IMR-90 (cell line): ENCODE measurements around the gene SOX8. TPM values are rescaled to one million over a fixed set of nuclear protein-coding genes. Genes with fewer than 3 reads are reported as not detected.

Experiments
- ATAC-seq: fragments of 200-7000 bp; cut with Tn5 transposase; 2 replicates; pipeline ENCODE4 v1.9.1; 2020; ENCODE audit warnings: low read depth, mild to moderate bottlenecking, moderate library complexity
- BruUV-seq: library from RNA; stranded (reverse); fragments of 400-500 nt; replicated peaks from 2 replicates; lab custom pipeline; 2021; lab: Mats Ljungman, UMichigan
- CTCF ChIA-PET: fragments of 300-600 bp; formaldehyde crosslinking; extraction: SDS; loops from one replicate; lab custom pipeline; 2021; ENCODE audit warnings: antibody characterized with exemption; lab: Yijun Ruan, JAX
- POLR2A ChIA-PET: fragments of 300-600 bp; sonication (Branson Sonifier 250); formaldehyde crosslinking; loops from one replicate; lab custom pipeline; 2022; ENCODE audit warnings: antibody characterized with exemption; ENCODE audit not compliant: unreplicated experiment; lab: Charles Lee
- DNase-seq: peaks from one replicate; pipeline ENCODE4 v3.0.0; 2013
- H2AFZ ChIP-seq: replicated peaks from 2 replicates; pipeline ENCODE3; 2013; ENCODE audit warnings: low read length, mild to moderate bottlenecking; ENCODE audit not compliant: poor library complexity
- H2AK5ac ChIP-seq: 2 replicates; pipeline ENCODE4 v1.6.1; 2013; ENCODE audit warnings: low read depth, low read length, inconsistent platforms
- H2AK9ac ChIP-seq: replicated peaks from 2 replicates; pipeline ENCODE3; 2013; ENCODE audit warnings: mild to moderate bottlenecking, low read depth, low read length, moderate library complexity; ENCODE audit not compliant: poor library complexity
- H2BK120ac ChIP-seq: 2 replicates; pipeline ENCODE4 v1.6.1; 2013; ENCODE audit warnings: low read depth, low read length, inconsistent platforms
- H2BK15ac ChIP-seq: 3 replicates; pipeline ENCODE4 v1.6.1; 2013; ENCODE audit warnings: low read depth, low read length, inconsistent platforms
- H2BK20ac ChIP-seq: 2 replicates; pipeline ENCODE4 v1.6.1; 2013; ENCODE audit warnings: low read depth, mild to moderate bottlenecking, inconsistent platforms, low read length, moderate library complexity
- H2BK5ac ChIP-seq: 2 replicates; pipeline ENCODE4 v1.6.1; 2013; ENCODE audit warnings: mild to moderate bottlenecking, low read depth, low read length, inconsistent platforms; ENCODE audit not compliant: poor library complexity, severe bottlenecking
- H3K14ac ChIP-seq: replicated peaks from 2 replicates; pipeline ENCODE4 v1.6.1; 2013; ENCODE audit warnings: low read depth, low read length, inconsistent platforms
- H3K18ac ChIP-seq: 2 replicates; pipeline ENCODE4 v1.6.1; 2013; ENCODE audit warnings: low read depth, low read length, control low read depth
- H3K23ac ChIP-seq: 2 replicates; pipeline ENCODE4 v1.6.1; 2013; ENCODE audit warnings: low read depth, low read length, inconsistent platforms
- H3K27ac ChIP-seq: 2 replicates; pipeline ENCODE4 v1.5.1; 2013; ENCODE audit warnings: mild to moderate bottlenecking, control low read depth, low read length; ENCODE audit not compliant: insufficient read depth
- H3K27me3 ChIP-seq: 2 replicates; pipeline ENCODE4 v1.6.1; 2013; ENCODE audit warnings: low read length; ENCODE audit not compliant: control insufficient read depth, insufficient read depth
- H3K36me3 ChIP-seq: 2 replicates; pipeline ENCODE4 v1.6.1; 2013; ENCODE audit warnings: low read length, mixed read lengths; ENCODE audit not compliant: control insufficient read depth, insufficient read depth
- H3K4ac ChIP-seq: 2 replicates; pipeline ENCODE4 v1.6.1; 2013; ENCODE audit warnings: low read depth, low read length, inconsistent platforms
- H3K4me1 ChIP-seq: 2 replicates; pipeline ENCODE4 v1.6.1; 2013; ENCODE audit warnings: low read length, mixed read lengths; ENCODE audit not compliant: control insufficient read depth, insufficient read depth
- H3K4me2 ChIP-seq: 2 replicates; pipeline ENCODE4 v1.6.1; 2013; ENCODE audit warnings: low read depth, mild to moderate bottlenecking, control low read depth, low read length, moderate library complexity
- H3K4me3 ChIP-seq: 2 replicates; pipeline ENCODE4 v1.5.1; 2013; ENCODE audit warnings: low read depth, mild to moderate bottlenecking, control low read depth, low read length, moderate library complexity; ENCODE audit not compliant: insufficient read depth
- H3K56ac ChIP-seq: 2 replicates; pipeline ENCODE4 v1.6.1; 2013; ENCODE audit warnings: low read length, inconsistent platforms; ENCODE audit not compliant: insufficient read depth; ENCODE audit errors: extremely low read depth
- H3K79me1 ChIP-seq, 2 experiments: 2 replicates each; pipeline ENCODE4 v1.6.1; 2013; ENCODE audit warnings: low read length in 2 of 2, inconsistent platforms in 1 of 2, low read depth in 1 of 2
- H3K9ac ChIP-seq: 2 replicates; pipeline ENCODE4 v1.6.1; 2013; ENCODE audit warnings: low read depth, low read length, control low read depth
- H3K9me1 ChIP-seq: 2 replicates; pipeline ENCODE4 v1.6.1; 2013; ENCODE audit warnings: low read length, inconsistent platforms; ENCODE audit not compliant: insufficient read depth
- H3K9me3 ChIP-seq: 2 replicates; pipeline ENCODE4 v1.6.1; 2013; ENCODE audit warnings: low read length; ENCODE audit not compliant: control insufficient read depth, insufficient read depth
- H4K20me1 ChIP-seq: 2 replicates; pipeline ENCODE4 v1.6.1; 2013; ENCODE audit warnings: low read length, inconsistent platforms; ENCODE audit not compliant: insufficient read depth
- H4K5ac ChIP-seq: 2 replicates; pipeline ENCODE4 v1.6.1; 2013; ENCODE audit warnings: mild to moderate bottlenecking, low read depth, low read length, control low read depth
- H4K8ac ChIP-seq, 2 experiments: 2 replicates each; pipeline ENCODE4 v1.6.1; 2013; ENCODE audit warnings: low read depth in 2 of 2, low read length in 2 of 2, control low read depth in 1 of 2, inconsistent platforms in 1 of 2
- H4K91ac ChIP-seq: 2 replicates; pipeline ENCODE4 v1.6.1; 2013; ENCODE audit warnings: low read depth, low read length, inconsistent platforms; ENCODE audit not compliant: insufficient read depth
- BHLHE40 ChIP-seq: fragments of 150-350 bp; IDR thresholded peaks from 2 replicates; pipeline ENCODE4 v1.6.1; 2016; ENCODE audit warnings: mild to moderate bottlenecking, low read depth, low read length
- CHD1 ChIP-seq: IDR thresholded peaks from 2 replicates; pipeline ENCODE4 v1.6.1; 2012; ENCODE audit warnings: low read depth, low read length, improper control_type of control experiment
- CTCF ChIP-seq: conservative IDR thresholded peaks from 2 replicates; pipeline ENCODE4 v1.5.1; 2012; ENCODE audit warnings: mild to moderate bottlenecking, low read depth, low read length, improper control_type of control experiment
- ELK1 ChIP-seq: fragments of 150-350 bp; IDR thresholded peaks from 2 replicates; pipeline ENCODE4 v1.6.1; 2016; ENCODE audit warnings: low read depth, mild to moderate bottlenecking, low read length, moderate library complexity, borderline replicate concordance
- FOS ChIP-seq: fragments of 150-350 bp; IDR thresholded peaks from 2 replicates; pipeline ENCODE4 v1.6.1; 2016; ENCODE audit warnings: low read depth, low read length
- MAFK ChIP-seq: IDR thresholded peaks from 2 replicates; pipeline ENCODE4 v1.6.1; 2012; ENCODE audit warnings: low read depth, low read length, improper control_type of control experiment
- MAZ ChIP-seq: IDR thresholded peaks from 2 replicates; pipeline ENCODE4 v1.6.1; 2012; ENCODE audit warnings: low read depth, mild to moderate bottlenecking, low read length, improper control_type of control experiment, moderate library complexity, borderline replicate concordance
- MXI1 ChIP-seq: IDR thresholded peaks from 2 replicates; pipeline ENCODE4 v1.6.1; 2012; ENCODE audit warnings: low read depth, mild to moderate bottlenecking, low read length, moderate library complexity, borderline replicate concordance
- NFE2L2 ChIP-seq: fragments of 150-350 bp; IDR thresholded peaks from 2 replicates; pipeline ENCODE4 v1.6.1; 2016; ENCODE audit warnings: low read depth, mild to moderate bottlenecking, low read length
- WGBS, 2 experiments: methylation state at CpG; one replicate each; pipeline versions ENCODE4 v1.1.5 to v1.1.7; 2013; ENCODE audit warnings: missing lambda C conversion rate in 2 of 2; ENCODE audit not compliant: insufficient read length in 1 of 2; ENCODE audit errors: extremely low coverage in 2 of 2; 5-methylcytosine and 5-hydroxymethylcytosine counted together
- dilution Hi-C: fragments of 300-500 bp; cut with HindIII; formaldehyde crosslinking; loops from one replicate; pipeline ENCODE4 v1.14.3; 2018; ENCODE audit warnings: low sequenced_read_pairs; ENCODE audit not compliant: unreplicated experiment
- in situ Hi-C: fragments of 300-500 bp; cut with MboI; formaldehyde crosslinking; loops from 3 replicates; pipeline ENCODE4 v1.14.3; 2019; ENCODE audit warnings: low sequenced_read_pairs, inconsistent platforms, mixed read lengths
- intact Hi-C: fragments of 100-400 bp; cut with micrococcal nuclease; formaldehyde crosslinking; loops from 2 replicates; pipeline ENCODE4 v1.10.0; 2022
- polyA plus RNA-seq, 3 experiments: library from polyadenylated mRNA; depleted of rRNA; stranded (reverse); fragments of >200 nt; gene quantifications; 2 replicates each; pipeline ENCODE4 v1.2.3, GENCODE V29; 2012; ENCODE audit warnings: low replicate concordance in 1 of 3
- total RNA-seq: library from RNA; depleted of rRNA; stranded (reverse); fragments of >200 nt; gene quantifications from 2 replicates; pipeline ENCODE4 v1.2.3, GENCODE V29; 2012

The SOX8 gene
- total and polyA plus RNA-seq, 2 of the 4 experiments (the other 2 are of a cell fraction), result under 0.01 to 0.26 TPM

GRCh38 chr16:965487-965886 lies 16.1 kb upstream of the SOX8 start:
- Histone ChIP-seq H3K14ac (no peak overlapping the region), H4K8ac (no peak overlapping the region), H2BK15ac (no peak overlapping the region), H2AK9ac (no peak overlapping the region), H3K9me1 (peaks cover 7% of the 10 kb centered on the region), H3K4ac (no peak overlapping the region), H3K27ac (no peak overlapping the region), H3K4me3 (no peak overlapping the region), H3K18ac (no peak overlapping the region), H4K5ac (no peak overlapping the region), H3K9ac (no peak overlapping the region), H3K23ac (no peak overlapping the region), H3K4me1 (peaks cover 8% of the 10 kb centered on the region), H4K91ac (no peak overlapping the region), H2AK5ac (no peak overlapping the region), H2BK5ac (no peak overlapping the region), H4K20me1 (0 out of 2 replicates have a peak, but pooled peaks cover 7% of the 10 kb centered on the region), H2BK120ac (no peak overlapping the region), H3K36me3 (peaks cover 12% of the 10 kb centered on the region), H3K9me3 (peaks cover 7% of the 10 kb centered on the region; the same call in 1 of the 2 replicates), H2BK20ac (no peak overlapping the region), H2AFZ (no peak overlapping the region), H3K27me3 (no peaks in the 10 kb centered on the region), H3K79me1 (peaks cover 14 to 15% of the 10 kb centered on the region in 2 experiments), H3K56ac (no peak overlapping the region), H3K4me2 (no peak overlapping the region)
- no peak for DNase-seq
- WGBS, 2 experiments, result 95% methylated on average over 3 of the region's 4 CpGs; no CpG with 5 or more reads in 1 of the 2 experiments
- no TSS peak for BruUV-seq
- ATAC-seq, result no peak
- intact Hi-C loops, result no loop called here
- CTCF ChIA-PET, result no interaction called here
- dilution Hi-C loops, result no loop called here
- TF ChIP-seq NFE2L2 (no peak), CTCF (no peak), FOS (no peak), CHD1 (no peak), MXI1 (no peak), BHLHE40 (no peak), MAFK (no peak), MAZ (no peak), ELK1 (no peak)
- POLR2A ChIA-PET, result no interaction called here
- in situ Hi-C loops, result no loop called here
